Type B pancreatic cell (in vitro differentiated cells): ENCODE data around the gene CNTN4. TPM values are rescaled to one million over a fixed set of nuclear protein-coding genes. Genes with fewer than 3 reads are reported as not detected.

Experiments used
- DNase-seq: peaks from one replicate; pipeline ENCODE4 v3.0.0; 2021; ENCODE audit warnings: mixed read lengths; ENCODE audit not compliant: unreplicated experiment; ENCODE audit errors: extremely low spot score
- H3K27ac Mint-ChIP-seq: 2 replicates; pipeline ENCODE4 v1.8.0; 2021; ENCODE audit warnings: mild to moderate bottlenecking, mixed read lengths
- H3K27me3 Mint-ChIP-seq: 2 replicates; pipeline ENCODE4 v1.8.0; 2021; ENCODE audit warnings: mixed read lengths
- H3K36me3 Mint-ChIP-seq: 2 replicates; pipeline ENCODE4 v1.8.0; 2021; ENCODE audit warnings: mixed read lengths
- H3K4me1 Mint-ChIP-seq: one replicate; pipeline ENCODE4 v1.8.0; 2021; ENCODE audit warnings: mixed read lengths; ENCODE audit not compliant: unreplicated experiment
- H3K4me3 Mint-ChIP-seq: 2 replicates; pipeline ENCODE4 v1.8.0; 2021; ENCODE audit warnings: mild to moderate bottlenecking, mixed read lengths
- H3K9me3 Mint-ChIP-seq: 2 replicates; pipeline ENCODE4 v1.8.0; 2021; ENCODE audit warnings: mixed read lengths
- total RNA-seq: library from RNA; stranded (reverse); gene quantifications from 2 replicates; pipeline ENCODE4 v1.2.1, GENCODE V29; 2021; ENCODE audit warnings: low replicate concordance
- TF ChIP-seq, protein P1 (sequence below): fragments of 200-600 bp; sonication (generic); conservative IDR thresholded peaks from 2 replicates; pipeline ENCODE4 v1.5.0; 2021; ENCODE audit warnings: antibody characterized with exemption, mild to moderate bottlenecking

The CNTN4 gene
- total RNA-seq, 1 donor from 2014 or later: 29.7 TPM

DNA sequence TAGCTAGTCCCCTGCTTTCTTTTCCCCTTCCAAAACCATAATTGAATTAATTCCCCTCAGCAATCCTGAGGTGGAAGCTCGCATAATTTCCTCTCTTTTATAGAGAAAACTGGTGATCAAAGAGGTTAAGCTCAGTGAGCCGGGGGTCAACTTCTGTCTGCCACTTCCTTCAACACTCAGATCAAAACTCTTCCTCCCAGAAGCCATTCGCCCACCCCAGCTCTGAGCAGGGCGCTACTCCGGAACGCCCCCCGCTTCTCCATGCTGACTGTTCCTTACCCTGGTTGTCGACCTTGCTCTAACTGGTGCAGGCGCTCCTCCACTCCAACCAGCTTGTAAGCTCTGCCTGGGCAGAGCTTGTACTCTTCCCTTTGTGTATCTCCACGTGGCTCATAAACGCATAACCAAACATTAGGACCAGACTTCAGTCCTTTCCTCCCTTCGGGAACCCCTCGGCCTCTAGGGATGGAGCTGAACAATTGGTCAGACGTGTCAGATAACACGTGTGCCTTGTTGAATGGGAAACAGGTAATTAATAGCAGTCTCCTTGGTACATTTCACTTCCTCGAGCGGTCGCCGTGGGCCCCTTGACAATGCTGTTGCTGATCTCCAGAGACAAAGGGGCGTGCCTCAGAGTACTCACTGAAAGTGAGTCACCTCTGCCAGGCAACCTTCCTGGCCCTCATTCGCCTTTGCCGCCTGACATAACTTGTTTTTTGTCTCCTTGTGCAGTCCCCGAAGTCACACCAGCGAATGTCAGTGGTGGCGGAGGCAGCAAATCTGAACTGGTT is 939.7 kb downstream of the CNTN4 start:
- H3K4me1 Mint-ChIP-seq: peaks cover 14% of the 10 kb centered on the region

DNA sequence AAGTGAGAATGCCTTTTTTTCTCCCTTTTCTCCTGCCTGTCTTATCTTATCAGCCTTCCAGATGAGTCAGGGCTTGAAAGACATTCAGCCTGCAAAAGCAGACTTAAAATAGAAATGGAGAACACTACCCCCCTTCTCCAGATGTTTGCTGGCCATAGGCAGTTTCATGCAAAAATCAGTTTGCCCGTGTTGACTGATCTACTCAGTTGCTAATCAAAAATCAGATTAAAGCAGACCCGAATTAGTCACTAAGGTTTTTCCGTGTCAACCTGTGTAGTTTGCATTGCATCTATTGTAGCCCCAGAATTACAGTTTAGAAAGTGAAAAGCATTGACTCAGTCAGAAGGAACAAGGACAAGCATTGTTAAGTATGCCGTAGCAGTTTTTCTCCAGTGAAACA is 955.3 kb downstream of the CNTN4 start:
- Mint-ChIP-seq H3K9me3 (no peaks in the 10 kb centered on the region), H3K36me3 (peaks cover 3% of the 10 kb centered on the region), H3K27ac (no peak overlapping the region), H3K4me3 (no peak overlapping the region), H3K27me3 (no peaks in the 10 kb centered on the region), H3K4me1 (no peaks in the 10 kb centered on the region)
- no peak for DNase-seq
- TF ChIP-seq, protein P1, sequence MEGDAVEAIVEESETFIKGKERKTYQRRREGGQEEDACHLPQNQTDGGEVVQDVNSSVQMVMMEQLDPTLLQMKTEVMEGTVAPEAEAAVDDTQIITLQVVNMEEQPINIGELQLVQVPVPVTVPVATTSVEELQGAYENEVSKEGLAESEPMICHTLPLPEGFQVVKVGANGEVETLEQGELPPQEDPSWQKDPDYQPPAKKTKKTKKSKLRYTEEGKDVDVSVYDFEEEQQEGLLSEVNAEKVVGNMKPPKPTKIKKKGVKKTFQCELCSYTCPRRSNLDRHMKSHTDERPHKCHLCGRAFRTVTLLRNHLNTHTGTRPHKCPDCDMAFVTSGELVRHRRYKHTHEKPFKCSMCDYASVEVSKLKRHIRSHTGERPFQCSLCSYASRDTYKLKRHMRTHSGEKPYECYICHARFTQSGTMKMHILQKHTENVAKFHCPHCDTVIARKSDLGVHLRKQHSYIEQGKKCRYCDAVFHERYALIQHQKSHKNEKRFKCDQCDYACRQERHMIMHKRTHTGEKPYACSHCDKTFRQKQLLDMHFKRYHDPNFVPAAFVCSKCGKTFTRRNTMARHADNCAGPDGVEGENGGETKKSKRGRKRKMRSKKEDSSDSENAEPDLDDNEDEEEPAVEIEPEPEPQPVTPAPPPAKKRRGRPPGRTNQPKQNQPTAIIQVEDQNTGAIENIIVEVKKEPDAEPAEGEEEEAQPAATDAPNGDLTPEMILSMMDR: no peak

More for the DNA sequence above, 939.7 kb downstream of the CNTN4 start:
- Mint-ChIP-seq H3K27me3 (no peaks in the 10 kb centered on the region), H3K27ac (peak overlapping the region; percentile 56), H3K4me3 (no peak overlapping the region), H3K36me3 (peaks cover 16% of the 10 kb centered on the region), H3K9me3 (peaks cover 3% of the 10 kb centered on the region)
- TF ChIP-seq, protein P1: no peak
- no peak for DNase-seq

- Mint-ChIP-seq H3K4me1 (no peaks in the 10 kb centered on the region), H3K36me3 (no peaks in the 10 kb centered on the region), H3K27ac (no peak overlapping the region)
Measured at GRCh38 chr3:3059645-3060044, 961.0 kb downstream of the CNTN4 start.

DNA sequence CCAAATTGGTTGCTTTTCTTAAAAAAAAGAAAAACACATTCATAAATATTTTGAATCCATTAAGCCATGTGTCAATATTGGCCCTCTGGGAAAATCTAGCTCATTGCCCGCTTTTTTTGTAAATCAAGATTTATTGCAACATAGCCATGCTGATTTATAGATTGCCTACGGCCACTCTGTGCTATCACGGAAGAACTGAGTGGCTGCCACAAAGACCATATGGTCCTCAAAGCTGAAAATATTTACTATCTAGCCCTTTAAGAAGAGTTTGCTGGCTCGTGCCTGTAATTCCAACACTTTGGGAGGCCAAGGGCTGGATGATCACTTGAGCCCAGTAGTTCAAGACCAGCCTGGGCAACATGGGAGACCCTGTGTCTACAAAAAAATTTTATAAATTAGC is 965.6 kb downstream of the CNTN4 start:
- H3K36me3 Mint-ChIP-seq: no peaks in the 10 kb centered on the region
- H3K4me1 Mint-ChIP-seq: no peaks in the 10 kb centered on the region
- H3K27ac Mint-ChIP-seq: no peak overlapping the region
- H3K27me3 Mint-ChIP-seq: peaks cover 3% of the 10 kb centered on the region
- TF ChIP-seq, protein P1: no peak
- no peak for DNase-seq
- no peaks in the 10 kb centered on the region for H3K9me3 Mint-ChIP-seq
- no peak overlapping the region for H3K4me3 Mint-ChIP-seq

More at GRCh38 chr3:3059645-3060044, 961.0 kb downstream of the CNTN4 start:
- H3K4me3 Mint-ChIP-seq: no peak overlapping the region
- no peak for DNase-seq
- peaks cover 3% of the 10 kb centered on the region for H3K27me3 Mint-ChIP-seq
- TF ChIP-seq, protein P1: no peak
- no peaks in the 10 kb centered on the region for H3K9me3 Mint-ChIP-seq

DNA sequence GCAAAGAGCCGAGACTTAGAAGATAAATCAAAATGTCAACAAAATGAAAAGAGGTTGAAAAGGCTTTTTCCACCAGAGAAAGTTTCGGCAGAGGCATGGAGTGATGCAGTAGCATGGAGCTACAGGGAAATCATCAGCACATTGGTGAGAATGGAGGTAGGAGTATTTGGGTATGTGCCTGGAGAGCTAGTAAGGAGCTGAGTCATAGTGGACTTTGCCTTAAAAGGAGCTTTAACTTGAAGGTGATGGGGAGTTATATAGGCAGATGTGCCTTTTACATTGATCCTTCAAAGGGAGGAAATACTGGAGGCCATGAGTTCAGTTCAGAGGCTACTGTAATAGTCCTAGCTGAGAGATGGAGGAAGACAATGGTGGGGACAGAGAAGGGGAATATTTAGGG is 967.2 kb downstream of the CNTN4 start:
- H3K9me3 Mint-ChIP-seq: no peaks in the 10 kb centered on the region
- TF ChIP-seq, protein P1: no peak
- no peak for DNase-seq

More for the DNA sequence above, 967.2 kb downstream of the CNTN4 start:
- Mint-ChIP-seq H3K4me3 (no peak overlapping the region), H3K27ac (no peak overlapping the region), H3K36me3 (no peaks in the 10 kb centered on the region), H3K27me3 (peaks cover 3% of the 10 kb centered on the region), H3K4me1 (no peaks in the 10 kb centered on the region)
